K562 (cell line): ENCODE data around the gene FGGY. TPM values are rescaled to one million over a fixed set of nuclear protein-coding genes. Genes with fewer than 3 reads are reported as not detected.
A peak's percentile ranks its signal among the peaks of the same experiment; 100 is the strongest.

Source experiments
- FOXK1 ChIP-seq: sonication (generic); formaldehyde crosslinking; IDR thresholded peaks from 2 replicates; pipeline ENCODE4 v1.8.0; 2022; ENCODE audit warnings: missing genetic modification reagents, mild to moderate bottlenecking, borderline replicate concordance
- NRF1 ChIP-seq, 2 experiments: fragments of 450-650 bp; IDR thresholded peaks in 1 of 2; conservative IDR thresholded peaks in 1 of 2; 2 replicates each; pipeline ENCODE4 v1.6.1; 2014; ENCODE audit warnings: mild to moderate bottlenecking in 2 of 2
- POLR2B ChIP-seq: fragments of 450-650 bp; IDR thresholded peaks from 2 replicates; pipeline ENCODE4 v1.6.1; 2018; ENCODE audit warnings: low read depth; ENCODE audit not compliant: partially characterized antibody
- PRDM10 ChIP-seq: fragments of 450-650 bp; IDR thresholded peaks from 2 replicates; pipeline ENCODE4 v1.6.1; 2018; ENCODE audit not compliant: partially characterized antibody
- SMAD4 ChIP-seq: fragments of 250-450 bp; sonication (Bioruptor Pico); conservative IDR thresholded peaks from 2 replicates; pipeline ENCODE4 v1.8.0; 2021; ENCODE audit warnings: inconsistent platforms, mild to moderate bottlenecking, moderate library complexity
- ZNF263 ChIP-seq: sonication (generic); formaldehyde crosslinking; IDR thresholded peaks from 2 replicates; pipeline ENCODE4 v1.8.0; 2022; ENCODE audit warnings: mild to moderate bottlenecking, missing genetic modification reagents, borderline replicate concordance
- ZNF507 ChIP-seq: conservative IDR thresholded peaks from 2 replicates; pipeline ENCODE4 v1.6.1; 2017; ENCODE audit warnings: missing genetic modification characterization, missing compliant biosample characterization
- polyA plus RNA-seq, 8 experiments: library from polyadenylated mRNA; depleted of rRNA in 4 of 8; stranded (reverse) in 5 of 8; unstranded in 3 of 8; fragments of >200 nt; fragmentation: Nextera tagmentation in 2 of 8; fragmentation: Illumina TruSeq in 1 of 8; extraction: Ambion mirVana in 2 of 8; extraction: Trizol in 1 of 8; gene quantifications; 2 replicates each; pipeline versions ENCODE4 v1.2.1 to v1.2.3, GENCODE V29; 2011 to 2014; ENCODE audit warnings: inconsistent platforms in 1 of 8, missing spikeins in 1 of 8
- total RNA-seq, 7 experiments: library from RNA; depleted of rRNA in 6 of 7; stranded (reverse); fragments of >200 nt in 6 of 7; fragmentation: Illumina TruSeq in 2 of 7; extraction: Trizol in 2 of 7; gene quantifications; 2 replicates each; pipeline versions ENCODE4 v1.2.1 to v1.2.3, GENCODE V29; 2011 to 2021; ENCODE audit warnings: low replicate concordance in 1 of 7
- TF ChIP-seq, protein P1 (sequence below): fragments of 450-650 bp; IDR thresholded peaks from 2 replicates; pipeline ENCODE4 v1.6.1; 2016; ENCODE audit warnings: mild to moderate bottlenecking, moderate library complexity
- TF ChIP-seq, protein P2 (sequence below): fragments of 250-450 bp; sonication (Bioruptor Pico); IDR thresholded peaks from 2 replicates; pipeline ENCODE4 v1.8.0; 2021; ENCODE audit warnings: mild to moderate bottlenecking, moderate library complexity

Gene FGGY
- total and polyA plus RNA-seq, 9 of the 15 experiments (the other 6 are each of a cell fraction or from before 2014, with no cell fraction given): 9.7 to 19.2 (median 12.6) TPM

GRCh38 chr1:59393211-59394180 lies 96.6 kb downstream of the FGGY start (continued):
- TF ChIP-seq, protein P1, sequence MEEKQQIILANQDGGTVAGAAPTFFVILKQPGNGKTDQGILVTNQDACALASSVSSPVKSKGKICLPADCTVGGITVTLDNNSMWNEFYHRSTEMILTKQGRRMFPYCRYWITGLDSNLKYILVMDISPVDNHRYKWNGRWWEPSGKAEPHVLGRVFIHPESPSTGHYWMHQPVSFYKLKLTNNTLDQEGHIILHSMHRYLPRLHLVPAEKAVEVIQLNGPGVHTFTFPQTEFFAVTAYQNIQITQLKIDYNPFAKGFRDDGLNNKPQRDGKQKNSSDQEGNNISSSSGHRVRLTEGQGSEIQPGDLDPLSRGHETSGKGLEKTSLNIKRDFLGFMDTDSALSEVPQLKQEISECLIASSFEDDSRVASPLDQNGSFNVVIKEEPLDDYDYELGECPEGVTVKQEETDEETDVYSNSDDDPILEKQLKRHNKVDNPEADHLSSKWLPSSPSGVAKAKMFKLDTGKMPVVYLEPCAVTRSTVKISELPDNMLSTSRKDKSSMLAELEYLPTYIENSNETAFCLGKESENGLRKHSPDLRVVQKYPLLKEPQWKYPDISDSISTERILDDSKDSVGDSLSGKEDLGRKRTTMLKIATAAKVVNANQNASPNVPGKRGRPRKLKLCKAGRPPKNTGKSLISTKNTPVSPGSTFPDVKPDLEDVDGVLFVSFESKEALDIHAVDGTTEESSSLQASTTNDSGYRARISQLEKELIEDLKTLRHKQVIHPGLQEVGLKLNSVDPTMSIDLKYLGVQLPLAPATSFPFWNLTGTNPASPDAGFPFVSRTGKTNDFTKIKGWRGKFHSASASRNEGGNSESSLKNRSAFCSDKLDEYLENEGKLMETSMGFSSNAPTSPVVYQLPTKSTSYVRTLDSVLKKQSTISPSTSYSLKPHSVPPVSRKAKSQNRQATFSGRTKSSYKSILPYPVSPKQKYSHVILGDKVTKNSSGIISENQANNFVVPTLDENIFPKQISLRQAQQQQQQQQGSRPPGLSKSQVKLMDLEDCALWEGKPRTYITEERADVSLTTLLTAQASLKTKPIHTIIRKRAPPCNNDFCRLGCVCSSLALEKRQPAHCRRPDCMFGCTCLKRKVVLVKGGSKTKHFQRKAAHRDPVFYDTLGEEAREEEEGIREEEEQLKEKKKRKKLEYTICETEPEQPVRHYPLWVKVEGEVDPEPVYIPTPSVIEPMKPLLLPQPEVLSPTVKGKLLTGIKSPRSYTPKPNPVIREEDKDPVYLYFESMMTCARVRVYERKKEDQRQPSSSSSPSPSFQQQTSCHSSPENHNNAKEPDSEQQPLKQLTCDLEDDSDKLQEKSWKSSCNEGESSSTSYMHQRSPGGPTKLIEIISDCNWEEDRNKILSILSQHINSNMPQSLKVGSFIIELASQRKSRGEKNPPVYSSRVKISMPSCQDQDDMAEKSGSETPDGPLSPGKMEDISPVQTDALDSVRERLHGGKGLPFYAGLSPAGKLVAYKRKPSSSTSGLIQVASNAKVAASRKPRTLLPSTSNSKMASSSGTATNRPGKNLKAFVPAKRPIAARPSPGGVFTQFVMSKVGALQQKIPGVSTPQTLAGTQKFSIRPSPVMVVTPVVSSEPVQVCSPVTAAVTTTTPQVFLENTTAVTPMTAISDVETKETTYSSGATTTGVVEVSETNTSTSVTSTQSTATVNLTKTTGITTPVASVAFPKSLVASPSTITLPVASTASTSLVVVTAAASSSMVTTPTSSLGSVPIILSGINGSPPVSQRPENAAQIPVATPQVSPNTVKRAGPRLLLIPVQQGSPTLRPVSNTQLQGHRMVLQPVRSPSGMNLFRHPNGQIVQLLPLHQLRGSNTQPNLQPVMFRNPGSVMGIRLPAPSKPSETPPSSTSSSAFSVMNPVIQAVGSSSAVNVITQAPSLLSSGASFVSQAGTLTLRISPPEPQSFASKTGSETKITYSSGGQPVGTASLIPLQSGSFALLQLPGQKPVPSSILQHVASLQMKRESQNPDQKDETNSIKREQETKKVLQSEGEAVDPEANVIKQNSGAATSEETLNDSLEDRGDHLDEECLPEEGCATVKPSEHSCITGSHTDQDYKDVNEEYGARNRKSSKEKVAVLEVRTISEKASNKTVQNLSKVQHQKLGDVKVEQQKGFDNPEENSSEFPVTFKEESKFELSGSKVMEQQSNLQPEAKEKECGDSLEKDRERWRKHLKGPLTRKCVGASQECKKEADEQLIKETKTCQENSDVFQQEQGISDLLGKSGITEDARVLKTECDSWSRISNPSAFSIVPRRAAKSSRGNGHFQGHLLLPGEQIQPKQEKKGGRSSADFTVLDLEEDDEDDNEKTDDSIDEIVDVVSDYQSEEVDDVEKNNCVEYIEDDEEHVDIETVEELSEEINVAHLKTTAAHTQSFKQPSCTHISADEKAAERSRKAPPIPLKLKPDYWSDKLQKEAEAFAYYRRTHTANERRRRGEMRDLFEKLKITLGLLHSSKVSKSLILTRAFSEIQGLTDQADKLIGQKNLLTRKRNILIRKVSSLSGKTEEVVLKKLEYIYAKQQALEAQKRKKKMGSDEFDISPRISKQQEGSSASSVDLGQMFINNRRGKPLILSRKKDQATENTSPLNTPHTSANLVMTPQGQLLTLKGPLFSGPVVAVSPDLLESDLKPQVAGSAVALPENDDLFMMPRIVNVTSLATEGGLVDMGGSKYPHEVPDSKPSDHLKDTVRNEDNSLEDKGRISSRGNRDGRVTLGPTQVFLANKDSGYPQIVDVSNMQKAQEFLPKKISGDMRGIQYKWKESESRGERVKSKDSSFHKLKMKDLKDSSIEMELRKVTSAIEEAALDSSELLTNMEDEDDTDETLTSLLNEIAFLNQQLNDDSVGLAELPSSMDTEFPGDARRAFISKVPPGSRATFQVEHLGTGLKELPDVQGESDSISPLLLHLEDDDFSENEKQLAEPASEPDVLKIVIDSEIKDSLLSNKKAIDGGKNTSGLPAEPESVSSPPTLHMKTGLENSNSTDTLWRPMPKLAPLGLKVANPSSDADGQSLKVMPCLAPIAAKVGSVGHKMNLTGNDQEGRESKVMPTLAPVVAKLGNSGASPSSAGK: no peak
- TF ChIP-seq NRF1 (conservative IDR thresholded peaks at IDR 0.05 in 1 of 2, IDR thresholded peaks at IDR 0.05 in 1 of 2) (no peak), ZNF507 (tag) (no peak), PRDM10 (peak; percentile 97), ZNF263 (no peak; the same call in 1 of the 2 replicates), FOXK1 (no peak), SMAD4 (CRISPR knock-in tag) (peak; percentile 56), POLR2B (no peak)
- TF ChIP-seq, protein P2, sequence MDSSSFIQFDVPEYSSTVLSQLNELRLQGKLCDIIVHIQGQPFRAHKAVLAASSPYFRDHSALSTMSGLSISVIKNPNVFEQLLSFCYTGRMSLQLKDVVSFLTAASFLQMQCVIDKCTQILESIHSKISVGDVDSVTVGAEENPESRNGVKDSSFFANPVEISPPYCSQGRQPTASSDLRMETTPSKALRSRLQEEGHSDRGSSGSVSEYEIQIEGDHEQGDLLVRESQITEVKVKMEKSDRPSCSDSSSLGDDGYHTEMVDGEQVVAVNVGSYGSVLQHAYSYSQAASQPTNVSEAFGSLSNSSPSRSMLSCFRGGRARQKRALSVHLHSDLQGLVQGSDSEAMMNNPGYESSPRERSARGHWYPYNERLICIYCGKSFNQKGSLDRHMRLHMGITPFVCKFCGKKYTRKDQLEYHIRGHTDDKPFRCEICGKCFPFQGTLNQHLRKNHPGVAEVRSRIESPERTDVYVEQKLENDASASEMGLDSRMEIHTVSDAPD (CRISPR knock-in tag): no peak
